Measurements from ENCODE around the gene OPTC.
"Not testable (repeated sequence)": the region's sequence is repeated elsewhere in the genome, so short reads cannot be mapped to it uniquely, and the experiment has no call there.

OPTC gene

DNA sequence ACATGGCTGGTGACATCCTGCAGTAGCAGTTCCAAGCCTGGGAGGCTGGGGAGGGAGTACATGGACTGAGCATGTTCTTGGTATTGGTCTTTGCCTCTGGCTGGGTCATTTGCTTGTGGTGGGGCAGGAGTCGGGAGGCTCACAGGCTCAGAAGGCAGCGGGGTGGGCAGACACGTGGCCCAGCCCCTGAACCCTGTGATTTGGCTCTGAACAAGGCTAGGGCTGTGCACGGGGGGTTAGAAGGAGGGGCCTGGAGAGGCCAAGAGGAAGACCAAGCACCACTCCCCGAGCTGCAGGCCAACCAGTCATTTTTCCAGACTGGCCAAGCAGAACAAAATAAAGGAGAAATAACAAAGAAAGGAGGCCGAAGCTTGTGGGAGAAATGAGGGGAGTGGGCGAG, 28.0 kb upstream of the OPTC start:
- DNase-seq (ENCODE audit: low spot score) = no peak

DNA sequence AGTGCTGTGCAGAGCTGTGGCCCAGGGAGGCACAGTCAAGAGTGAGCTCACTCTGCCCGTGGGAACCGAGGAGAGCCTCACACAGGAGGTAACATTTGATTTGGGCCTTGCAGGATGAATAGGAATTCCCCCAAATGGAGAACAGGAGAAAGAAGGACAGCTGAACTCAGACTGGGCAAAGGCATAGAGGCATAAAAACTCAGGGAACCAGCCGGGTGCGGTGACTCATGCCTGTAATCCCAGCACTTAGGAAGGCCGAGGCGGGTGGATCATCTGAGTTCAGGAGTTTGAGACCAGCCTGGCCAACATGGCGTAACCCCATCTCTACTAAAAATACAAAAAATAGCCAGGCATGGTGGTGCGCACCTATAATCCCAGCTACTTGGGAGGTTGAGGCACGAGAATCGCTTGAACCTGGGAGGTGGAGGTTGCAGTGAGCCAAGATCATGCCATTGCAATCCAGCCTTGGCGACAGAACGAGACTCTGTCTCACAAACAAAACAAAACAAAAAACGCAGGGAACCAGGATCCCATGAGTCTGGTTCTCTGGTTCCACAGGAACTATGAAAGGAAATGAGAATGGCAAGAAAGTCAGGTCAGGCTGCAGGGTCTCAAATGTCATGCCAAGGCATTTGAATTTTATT, 26.9 kb upstream of the OPTC start:
- DNase-seq (ENCODE audit: low spot score) = not testable (repeated sequence)

- no peak for DNase-seq (ENCODE audit: low spot score)
Observed at GRCh38 chr1:203467550-203467921, 26.4 kb upstream of the OPTC start.

DNA sequence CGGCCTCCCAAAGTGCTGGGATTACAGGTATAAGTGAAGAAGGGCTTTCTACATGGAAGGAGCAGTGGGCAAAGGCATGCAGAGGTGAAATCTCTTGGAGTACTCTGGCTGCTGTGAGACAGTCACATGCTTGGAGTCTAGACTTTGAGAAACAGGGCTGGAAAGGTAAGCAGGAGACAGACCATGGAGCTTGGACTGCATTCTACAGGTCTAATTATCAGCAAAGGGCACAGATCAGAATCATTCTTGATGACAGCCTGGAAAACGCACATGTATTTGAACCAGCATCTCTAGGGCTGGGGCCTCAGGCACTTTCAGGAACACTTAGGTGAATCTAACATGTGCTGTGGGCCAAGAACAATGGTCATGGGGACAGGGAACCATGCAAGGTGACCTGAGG, 25.6 kb upstream of the OPTC start:
- no peak for DNase-seq (ENCODE audit: low spot score)

DNA sequence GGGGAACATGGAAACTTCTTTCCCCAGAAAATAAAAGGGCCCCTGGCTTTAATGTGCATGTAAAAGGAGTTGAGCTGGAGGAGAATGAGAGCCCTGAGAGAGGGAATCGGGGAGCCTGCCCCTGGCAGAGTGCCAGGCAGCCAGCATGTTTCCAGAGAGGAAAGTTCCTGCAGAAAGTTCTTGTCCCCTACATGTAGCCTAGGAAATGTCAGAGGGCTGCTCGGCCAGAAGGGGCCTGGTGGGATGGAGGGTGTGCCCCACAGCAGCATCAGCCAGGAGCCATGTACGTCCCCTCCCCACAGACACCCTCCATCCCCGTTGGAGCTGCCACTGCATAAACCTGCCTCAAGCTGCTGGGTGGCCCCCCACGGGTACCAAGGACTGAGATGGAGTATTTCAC, 23.7 kb upstream of the OPTC start:
- DNase-seq (ENCODE audit: low spot score) = no peak

DNA sequence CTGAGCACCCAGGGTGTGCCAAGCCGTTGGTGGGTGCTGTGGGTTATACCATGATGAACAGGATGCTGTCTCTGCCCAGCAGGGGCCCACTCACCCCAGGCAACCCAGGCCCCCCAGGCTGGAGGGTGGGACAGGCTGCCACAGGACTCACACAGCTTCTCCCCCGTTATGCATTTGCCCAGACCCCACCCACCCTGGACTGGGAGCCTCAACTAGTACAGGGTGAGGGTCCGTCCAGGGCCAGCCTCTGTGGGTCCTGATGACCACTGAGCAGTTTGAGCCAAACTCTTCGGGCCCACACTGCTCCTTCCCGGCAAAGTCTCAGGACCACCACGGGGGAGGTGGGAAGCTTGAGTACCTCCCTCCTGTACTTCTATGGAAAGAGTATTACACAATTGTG, 22.1 kb upstream of the OPTC start:
- DNase-seq (ENCODE audit: low spot score) = no peak

DNA sequence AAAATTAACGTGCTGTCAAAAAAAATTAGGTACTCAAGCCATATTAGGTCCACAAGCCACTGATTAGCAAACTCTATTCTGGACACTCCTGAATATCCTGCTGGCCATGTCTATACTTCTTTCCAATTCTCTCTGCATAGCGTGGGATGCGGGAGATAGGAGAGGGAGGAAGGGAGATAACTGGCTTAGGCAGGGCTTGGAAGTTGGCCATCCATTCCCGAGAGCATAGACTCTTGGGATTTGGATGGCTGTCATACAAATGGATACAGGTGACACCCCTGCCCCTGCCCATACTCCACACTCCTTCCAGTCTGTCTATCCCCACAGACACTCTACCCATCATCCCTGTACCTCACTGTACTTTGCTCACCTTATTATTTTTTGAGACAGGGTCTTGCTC, 20.7 kb upstream of the OPTC start:
- no peak for DNase-seq (ENCODE audit: low spot score)

- DNase-seq (ENCODE audit: low spot score) = no peak
Observed at GRCh38 chr1:203473781-203474305, 20.1 kb upstream of the OPTC start.

DNA sequence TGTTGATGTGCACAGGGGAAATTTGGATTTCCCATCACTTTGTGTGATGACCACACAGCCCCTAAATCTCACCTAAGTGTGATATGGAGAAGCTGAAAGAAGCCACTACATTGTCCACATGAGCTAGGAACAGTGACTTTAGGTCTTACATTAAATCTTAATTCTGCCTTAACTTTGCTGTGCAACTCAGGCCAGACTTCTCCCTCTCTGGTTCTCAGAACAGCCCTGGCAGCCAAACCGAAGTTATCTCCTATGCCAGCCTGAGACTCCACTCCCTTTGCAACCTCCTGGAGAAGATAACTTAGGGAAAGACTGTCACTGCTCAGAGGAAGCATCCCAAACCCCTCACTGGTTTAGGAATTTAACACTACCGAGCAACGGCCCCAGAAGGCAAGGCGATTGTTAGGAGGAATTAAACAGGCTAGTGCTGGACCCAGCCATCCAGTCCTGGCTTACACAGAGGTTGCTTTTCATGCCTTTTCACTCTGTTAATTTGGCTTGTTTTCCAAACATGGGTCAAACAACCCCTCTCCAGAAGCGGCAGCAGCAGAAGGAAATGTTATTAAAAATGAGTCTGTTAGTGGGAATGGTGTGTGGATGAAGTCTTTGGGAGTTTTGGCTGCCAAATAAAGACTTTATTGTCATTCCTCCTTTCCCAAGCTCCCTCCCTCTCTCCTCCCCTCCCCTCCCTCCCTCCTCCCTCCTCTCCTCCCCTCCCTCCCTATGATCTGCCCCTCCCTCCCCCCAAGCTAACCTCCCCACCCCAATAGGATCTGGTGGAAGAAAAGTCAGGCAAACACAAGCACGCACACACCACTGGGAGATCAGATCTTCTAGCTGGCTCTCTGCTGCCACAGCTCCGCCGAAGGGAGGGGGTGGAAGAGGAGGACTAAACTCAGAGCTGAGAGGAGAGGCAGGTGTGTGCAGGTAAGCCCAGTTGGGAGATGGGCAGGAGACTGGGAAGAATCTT, 18.7 kb upstream of the OPTC start, which contains the start of gene PRELP:
TSS of gene PRELP (plus strand) at position 795 of the 970 bp plus-strand sequence. CDS start 7,379 bp downstream, outside the sequence.
- no peak for DNase-seq (ENCODE audit: low spot score)

- DNase-seq (ENCODE audit: low spot score) = no peak
Observed at GRCh38 chr1:203476216-203476814, 17.6 kb upstream of the OPTC start.

DNA sequence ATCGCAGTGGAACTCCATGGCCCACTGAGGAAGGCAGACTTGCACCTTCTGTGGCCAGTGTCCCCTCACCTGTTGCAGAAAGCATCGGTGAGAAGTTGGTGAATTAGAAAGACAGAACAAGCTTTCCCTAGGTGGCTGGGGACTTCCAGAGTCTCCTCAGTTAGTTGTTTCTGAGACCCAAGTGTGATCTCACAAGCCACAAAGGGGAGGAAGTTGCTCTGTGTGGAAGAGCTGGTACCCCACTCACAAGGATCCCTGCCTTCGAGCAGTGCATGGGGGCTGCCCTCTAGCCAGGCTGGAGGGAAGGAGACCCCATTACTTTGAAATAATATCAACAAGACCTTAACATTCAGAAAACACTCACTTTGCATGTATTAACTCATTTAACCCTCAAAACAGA, 16.2 kb upstream of the OPTC start:
- no peak for DNase-seq (ENCODE audit: low spot score)

DNA sequence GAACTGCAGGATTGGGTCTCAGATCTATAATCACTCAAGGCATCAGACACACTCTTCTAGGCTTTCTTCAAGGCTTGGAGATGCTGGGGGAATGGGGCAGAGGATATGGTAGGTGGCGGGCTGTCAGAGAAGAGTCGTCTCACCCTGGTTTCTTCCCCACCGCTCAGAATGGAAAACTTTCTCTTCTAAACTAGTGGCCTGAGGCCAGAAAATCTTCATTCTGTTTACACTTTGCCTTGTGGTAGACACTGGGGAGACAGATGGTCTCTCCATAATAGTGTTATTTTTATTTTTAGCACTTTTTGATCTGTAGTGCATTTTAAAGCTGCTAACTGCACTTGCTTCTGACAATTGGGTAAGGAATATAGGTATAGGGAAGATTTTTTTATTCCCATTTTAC, 15.7 kb upstream of the OPTC start:
- DNase-seq (ENCODE audit: low spot score) = no peak

DNA sequence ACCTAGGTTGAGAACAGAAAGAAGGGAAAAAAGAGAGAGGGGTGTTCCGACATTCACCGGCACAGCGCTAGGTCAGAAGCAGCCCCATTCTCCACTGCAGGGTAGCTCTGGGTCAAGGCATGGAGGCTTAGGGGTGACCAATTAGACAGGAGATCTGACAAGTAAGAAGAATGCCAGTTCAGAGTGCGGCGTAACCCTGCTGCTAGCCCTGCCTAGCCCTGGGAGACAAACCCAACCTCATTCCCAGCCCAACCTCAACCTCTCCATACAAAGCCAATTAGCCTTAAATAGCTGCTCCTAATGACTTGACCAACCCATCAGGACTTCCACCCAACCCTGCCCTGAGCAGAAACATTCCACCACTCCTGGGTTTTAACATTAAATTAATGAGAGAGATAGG, 15.0 kb upstream of the OPTC start:
- DNase-seq (ENCODE audit: low spot score) = no peak

DNA sequence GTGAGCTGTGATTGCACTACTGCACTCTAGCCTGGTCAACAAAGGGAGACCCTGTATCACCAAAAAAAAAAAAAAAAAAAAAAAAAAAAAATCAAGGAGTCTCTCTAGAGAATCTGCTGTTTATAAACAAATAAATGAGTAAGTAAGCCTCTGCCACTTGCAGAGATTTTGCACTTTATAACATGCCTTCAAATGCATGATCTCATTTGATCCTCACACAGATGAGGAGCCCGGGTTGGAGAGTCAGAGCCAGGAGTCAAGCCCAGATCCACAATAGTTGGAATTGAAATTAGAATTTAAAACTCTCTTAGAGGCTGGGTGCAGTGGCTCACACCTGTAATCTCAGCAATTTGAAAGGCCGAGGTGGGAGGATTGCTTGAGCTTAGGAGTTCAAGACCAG, 14.3 kb upstream of the OPTC start:
- no peak for DNase-seq (ENCODE audit: low spot score)

DNA sequence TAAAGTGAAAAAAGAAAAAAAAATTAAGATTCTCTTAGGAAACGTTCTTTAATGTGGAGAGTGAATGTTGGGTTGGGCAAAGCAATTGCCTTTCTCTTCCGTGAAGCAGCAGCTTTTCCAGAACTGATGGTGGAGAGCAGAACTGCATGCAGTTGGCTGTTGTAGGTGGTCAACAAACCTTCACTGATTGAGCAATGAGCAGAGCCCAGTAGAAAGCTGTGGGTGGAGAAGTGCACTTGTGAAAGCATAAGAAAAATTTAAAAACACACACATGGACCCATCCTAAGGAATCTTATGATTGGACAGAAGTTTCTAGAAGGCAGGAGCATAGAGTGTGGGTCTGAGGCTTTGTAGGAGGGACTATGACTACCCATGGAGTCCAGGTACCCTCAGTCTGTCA, 13.9 kb upstream of the OPTC start:
- DNase-seq (ENCODE audit: low spot score) = no peak

DNA sequence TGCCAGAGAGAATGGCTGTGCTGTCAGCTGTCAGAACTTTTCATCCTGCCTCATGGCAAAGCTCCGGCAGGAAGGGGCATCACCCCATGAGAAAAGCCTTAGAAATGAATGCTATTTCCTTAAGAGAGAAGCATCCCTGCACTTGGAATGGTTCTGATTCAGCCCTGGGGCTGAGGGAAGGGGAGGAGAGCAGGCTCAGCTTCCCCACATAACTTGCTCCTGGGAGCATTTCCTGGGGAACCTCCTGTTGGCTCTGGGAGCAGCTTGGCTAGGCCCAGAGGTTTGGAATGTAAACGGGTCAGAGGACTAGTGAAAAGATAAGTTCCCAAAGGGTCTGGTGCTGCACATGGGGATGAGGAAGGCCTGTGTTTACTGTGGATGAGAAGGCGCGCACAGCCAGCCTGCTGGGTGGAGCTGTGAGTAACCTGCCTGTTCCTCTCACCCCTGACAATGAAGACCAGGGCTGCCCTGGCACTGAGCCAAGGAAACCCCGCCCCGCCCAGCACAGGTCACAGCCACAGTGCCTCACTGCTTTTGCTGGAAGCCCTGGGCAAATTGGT, 13.3 kb upstream of the OPTC start:
- DNase-seq (ENCODE audit: low spot score) = peak; percentile 61

DNA sequence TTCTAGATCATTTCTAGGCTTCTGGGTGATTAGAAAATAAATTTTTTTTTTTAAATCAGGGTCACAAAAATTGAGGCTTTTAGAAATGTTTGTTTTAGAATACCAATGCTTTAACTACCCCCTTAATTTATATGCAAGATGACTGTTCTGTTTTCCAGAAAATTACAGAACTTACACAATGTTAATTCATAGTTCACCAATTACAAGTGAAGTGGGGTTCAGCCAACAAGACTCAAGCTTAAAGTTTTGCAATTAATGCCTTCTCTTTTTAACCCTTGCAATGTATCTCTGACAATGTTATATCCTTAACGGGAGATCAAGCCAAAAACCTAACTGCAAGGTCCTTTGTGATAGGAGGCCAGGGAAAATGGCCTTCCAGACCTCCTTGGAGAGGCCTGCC, 12.8 kb upstream of the OPTC start:
- DNase-seq (ENCODE audit: low spot score) = no peak

DNA sequence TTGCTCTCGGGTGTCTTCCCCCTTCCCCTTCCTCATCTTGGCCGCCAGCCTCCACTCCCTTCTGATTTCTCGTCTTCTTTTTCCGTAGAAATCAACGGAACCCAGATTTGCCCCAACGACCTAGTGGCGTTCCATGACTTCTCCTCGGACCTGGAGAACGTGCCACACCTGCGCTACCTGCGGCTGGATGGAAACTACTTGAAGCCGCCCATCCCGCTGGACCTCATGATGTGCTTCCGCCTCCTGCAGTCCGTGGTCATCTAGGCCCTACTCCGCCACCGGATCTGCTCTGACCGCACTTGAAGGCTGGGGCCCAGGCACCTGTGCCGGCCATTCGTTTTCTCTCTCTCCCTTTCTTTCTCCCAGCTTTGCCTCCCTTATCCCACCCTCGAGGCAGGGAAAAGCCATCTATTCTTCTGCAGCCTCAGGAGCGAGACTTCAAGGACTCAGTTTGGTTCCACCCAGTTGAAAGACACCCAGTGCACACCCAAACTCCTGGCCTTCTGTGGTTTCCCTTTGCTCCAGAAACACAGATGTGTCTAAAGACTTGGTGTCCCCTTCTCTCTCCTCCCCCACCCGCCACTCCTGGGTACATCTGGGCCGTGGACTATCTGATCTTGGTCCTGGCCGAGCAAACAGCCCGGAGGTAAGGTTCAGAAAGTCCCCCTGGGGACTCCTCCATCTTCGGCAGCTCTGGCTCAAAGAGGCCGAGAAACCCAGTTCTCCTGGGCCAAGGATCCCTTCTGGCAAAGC, 7.2 kb upstream of the OPTC start:
- DNase-seq (ENCODE audit: low spot score) = no peak

DNA sequence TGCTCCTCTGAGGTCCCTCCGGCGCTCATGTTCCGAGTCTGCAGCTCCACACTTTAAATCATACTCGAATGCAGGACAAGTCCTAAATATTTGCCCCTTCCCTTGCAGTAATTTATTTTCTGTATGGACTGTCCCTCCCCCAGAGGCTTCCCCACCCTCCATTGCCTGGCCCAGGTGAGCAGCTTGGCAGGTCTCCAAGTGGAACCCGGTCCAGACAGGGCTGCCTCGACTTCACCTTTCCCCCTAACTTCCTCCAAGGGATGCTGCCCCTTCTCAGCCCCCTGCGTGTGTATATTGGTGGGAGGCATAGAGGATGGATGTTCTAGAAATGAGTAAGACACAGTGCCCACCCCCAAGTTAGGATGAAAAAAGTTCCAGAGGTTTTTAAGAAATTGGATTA, 5.4 kb upstream of the OPTC start:
- DNase-seq (ENCODE audit: low spot score) = no peak

DNA sequence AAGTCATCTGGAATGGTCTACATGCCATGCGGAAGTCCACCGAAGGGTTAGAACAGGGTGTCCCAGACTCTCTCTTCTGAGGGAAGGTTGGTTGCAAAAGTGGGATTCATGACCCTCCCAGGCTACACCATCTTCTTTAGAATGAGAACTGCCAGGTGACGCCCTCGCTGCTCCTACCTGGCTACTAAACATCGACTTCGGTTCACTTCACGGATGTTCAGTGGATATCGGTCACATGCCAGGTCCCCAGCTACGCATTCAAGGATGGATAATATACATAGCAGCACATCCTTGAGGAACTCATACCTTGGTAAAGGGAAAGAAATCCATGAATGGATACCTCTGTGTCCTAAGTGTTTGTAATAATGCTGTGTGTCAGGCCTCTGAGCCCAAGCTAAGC, 3.3 kb upstream of the OPTC start:
- no peak for DNase-seq (ENCODE audit: low spot score)

DNA sequence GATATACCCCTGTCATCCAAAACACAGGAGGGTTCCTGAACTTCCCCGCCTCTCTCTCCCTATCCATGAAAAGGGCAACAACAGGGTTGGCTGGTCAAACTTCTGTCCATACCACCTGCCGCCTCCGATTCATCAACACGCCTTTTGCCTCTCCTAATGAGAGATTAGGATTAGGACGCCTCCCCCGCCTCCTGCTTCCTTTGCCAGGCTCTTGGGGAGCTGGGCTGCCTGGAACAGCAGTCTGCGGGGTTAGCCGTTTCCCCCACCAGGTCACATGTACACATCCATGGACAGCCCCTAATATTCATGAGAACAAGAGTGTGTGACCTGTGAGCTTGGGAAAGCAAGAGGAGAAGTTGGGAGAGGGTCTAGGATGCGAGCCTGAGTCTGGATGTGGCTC, 2.3 kb upstream of the OPTC start:
- no peak for DNase-seq (ENCODE audit: low spot score)
